Mesendoderm (in vitro differentiated cells): ENCODE data around the gene GAGE12F.
"Not testable (repeated sequence)": the region's sequence is repeated elsewhere in the genome, so short reads cannot be mapped to it uniquely, and the experiment has no call there.

Source experiments
- DNase-seq: peaks from one replicate; pipeline ENCODE4 v3.0.0; 2013
- H2AK5ac ChIP-seq: 2 replicates; pipeline ENCODE4 v1.6.1; 2013; ENCODE audit warnings: low read length, inconsistent platforms
- H2BK120ac ChIP-seq: 2 replicates; pipeline ENCODE4 v1.6.1; 2013; ENCODE audit warnings: low read depth, mild to moderate bottlenecking, low read length, moderate library complexity, mixed read lengths
- H2BK15ac ChIP-seq: replicated peaks from 2 replicates; pipeline ENCODE4 v1.6.1; 2013; ENCODE audit warnings: low read depth, mild to moderate bottlenecking, moderate library complexity
- H2BK5ac ChIP-seq: 2 replicates; pipeline ENCODE4 v1.6.1; 2013; ENCODE audit warnings: low read length, inconsistent platforms
- H3K18ac ChIP-seq: 2 replicates; pipeline ENCODE4 v1.6.1; 2013; ENCODE audit warnings: mild to moderate bottlenecking, low read length, mixed read lengths
- H3K23ac ChIP-seq: one replicate; pipeline ENCODE4 v1.6.1; 2013; ENCODE audit warnings: low read length
- H3K27ac ChIP-seq: 2 replicates; pipeline ENCODE4 v1.5.1; 2013; ENCODE audit warnings: low read depth, mild to moderate bottlenecking, inconsistent platforms, low read length, moderate library complexity
- H3K27me3 ChIP-seq: 2 replicates; pipeline ENCODE4 v1.6.1; 2013; ENCODE audit warnings: low read length, control low read depth, mild to moderate bottlenecking, inconsistent platforms; ENCODE audit not compliant: insufficient read depth, poor library complexity
- H3K36me3 ChIP-seq: 2 replicates; pipeline ENCODE4 v1.6.1; 2013; ENCODE audit warnings: low read length, inconsistent platforms; ENCODE audit not compliant: control insufficient read depth, insufficient read depth
- H3K4ac ChIP-seq: one replicate; pipeline ENCODE4 v1.6.1; 2013; ENCODE audit warnings: low read depth, mild to moderate bottlenecking, low read length, moderate library complexity
- H3K4me1 ChIP-seq: 2 replicates; pipeline ENCODE4 v1.6.1; 2013; ENCODE audit warnings: low read depth, low read length, inconsistent platforms; ENCODE audit not compliant: control insufficient read depth
- H3K4me2 ChIP-seq: 2 replicates; pipeline ENCODE4 v1.6.1; 2013; ENCODE audit warnings: low read length
- H3K4me3 ChIP-seq: 2 replicates; pipeline ENCODE4 v1.5.1; 2013; ENCODE audit warnings: mild to moderate bottlenecking, low read length
- H3K56ac ChIP-seq: one replicate; pipeline ENCODE4 v1.6.1; 2013; ENCODE audit warnings: low read length
- H3K79me1 ChIP-seq: 2 replicates; pipeline ENCODE4 v1.6.1; 2013; ENCODE audit warnings: low read length, inconsistent platforms
- H3K79me2 ChIP-seq: 2 replicates; pipeline ENCODE4 v1.6.1; 2013; ENCODE audit warnings: mild to moderate bottlenecking, low read length; ENCODE audit not compliant: control insufficient read depth, insufficient read depth
- H3K9ac ChIP-seq: 2 replicates; pipeline ENCODE4 v1.6.1; 2013; ENCODE audit warnings: low read length, inconsistent platforms
- H4K5ac ChIP-seq: one replicate; pipeline ENCODE4 v1.6.1; 2013; ENCODE audit warnings: low read length
- H4K8ac ChIP-seq: one replicate; pipeline ENCODE4 v1.6.1; 2013; ENCODE audit warnings: low read depth, mild to moderate bottlenecking, control low read depth, low read length, moderate library complexity
- WGBS: extraction: QIAGEN DNeasy Blood & Tissue Kit; methylation state at CpG from one replicate; pipeline ENCODE4 v1.1.7; 2013; ENCODE audit warnings: low lambda C conversion rate, missing lambda C conversion rate; ENCODE audit not compliant: insufficient coverage; ENCODE audit errors: extremely low coverage; 5-methylcytosine and 5-hydroxymethylcytosine counted together

GAGE12F gene

DNA sequence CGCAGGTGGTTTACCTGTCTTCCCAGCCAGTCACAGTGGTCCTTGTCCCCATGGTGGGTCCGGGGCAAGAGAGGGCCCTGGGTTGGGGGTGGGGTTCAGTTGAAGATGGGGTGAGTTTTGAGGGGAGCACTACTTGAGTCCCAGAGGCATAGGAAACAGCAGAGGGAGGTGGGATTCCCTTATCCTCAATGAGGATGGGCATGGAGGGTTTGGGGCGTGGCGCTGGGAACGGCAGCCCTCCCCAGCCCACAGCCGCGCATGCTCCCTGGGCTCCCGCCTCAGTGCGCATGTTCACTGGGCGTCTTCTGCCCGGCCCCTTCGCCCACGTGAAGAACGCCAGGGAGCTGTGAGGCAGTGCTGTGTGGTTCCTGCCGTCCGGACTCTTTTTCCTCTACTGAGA lies 9.5 kb downstream of the GAGE12F start, which contains the start of gene GAGE12G:
Gene GAGE12G, plus strand, starts transcription at position 301 of the 400 bp plus-strand sequence. CDS start 1,155 bp downstream, outside the sequence.
- H2BK120ac ChIP-seq, H4K8ac ChIP-seq, H3K27me3 ChIP-seq, H3K79me2 ChIP-seq, H2AK5ac ChIP-seq, H3K27ac ChIP-seq, H3K23ac ChIP-seq, H3K4me2 ChIP-seq, H3K9ac ChIP-seq, H3K18ac ChIP-seq, H3K4me1 ChIP-seq, H3K36me3 ChIP-seq, H3K4ac ChIP-seq, H3K4me3 ChIP-seq, H2BK15ac ChIP-seq, H4K5ac ChIP-seq, H2BK5ac ChIP-seq, H3K56ac ChIP-seq, H3K79me1 ChIP-seq, DNase-seq: not testable (repeated sequence)
- no CpG with 5 or more reads among the region's 16 CpGs for WGBS

- H3K9ac ChIP-seq, H3K4me3 ChIP-seq, H3K56ac ChIP-seq, H3K79me2 ChIP-seq, H3K18ac ChIP-seq, H3K4ac ChIP-seq, H3K4me2 ChIP-seq, DNase-seq, H2BK120ac ChIP-seq, H2BK15ac ChIP-seq, H3K23ac ChIP-seq, H3K27ac ChIP-seq, H2AK5ac ChIP-seq, H3K27me3 ChIP-seq, H4K5ac ChIP-seq, H4K8ac ChIP-seq, H3K4me1 ChIP-seq, H2BK5ac ChIP-seq, H3K79me1 ChIP-seq, H3K36me3 ChIP-seq: not testable (repeated sequence)
- WGBS: no CpG with 5 or more reads among the region's 16 CpGs
Measured at GRCh38 chrX:49579649-49580048, 19.0 kb downstream of the GAGE12F start, which contains the start of gene GAGE12H. Gene GAGE12H, plus strand, starts transcription at chrX:49579949. Its CDS starts 1,155 bp downstream, at chrX:49581104.

- H2BK5ac ChIP-seq, H3K18ac ChIP-seq, H3K79me1 ChIP-seq, H3K23ac ChIP-seq, H3K4ac ChIP-seq, H2AK5ac ChIP-seq, H3K27me3 ChIP-seq, H2BK15ac ChIP-seq, H3K56ac ChIP-seq, H4K8ac ChIP-seq, H2BK120ac ChIP-seq, H3K4me2 ChIP-seq, H3K4me3 ChIP-seq, H3K9ac ChIP-seq, H4K5ac ChIP-seq, H3K79me2 ChIP-seq, DNase-seq, H3K4me1 ChIP-seq, H3K36me3 ChIP-seq, H3K27ac ChIP-seq: not testable (repeated sequence)
- WGBS: no CpG with 5 or more reads among the region's 16 CpGs
Measured at GRCh38 chrX:49589196-49589595, 28.6 kb downstream of the GAGE12F start, which contains the start of gene GAGE2A. Gene GAGE2A, plus strand, starts transcription at chrX:49589496. Its CDS starts 1,155 bp downstream, at chrX:49590651.

- H3K79me1 ChIP-seq, H4K8ac ChIP-seq, H3K56ac ChIP-seq, H3K27me3 ChIP-seq, H3K27ac ChIP-seq, H2BK120ac ChIP-seq, H2BK15ac ChIP-seq, H3K4me3 ChIP-seq, H3K4me2 ChIP-seq, H3K18ac ChIP-seq, H3K79me2 ChIP-seq, H2BK5ac ChIP-seq, H3K9ac ChIP-seq, H3K4ac ChIP-seq, H3K4me1 ChIP-seq, H3K36me3 ChIP-seq, DNase-seq, H4K5ac ChIP-seq, H2AK5ac ChIP-seq, H3K23ac ChIP-seq: not testable (repeated sequence)
- no CpG with 5 or more reads among the region's 37 CpGs for WGBS
Measured at GRCh38 chrX:49589769-49590478, 29.3 kb downstream of the GAGE12F start.

GRCh38 chrX:49590488-49590887 lies 29.8 kb downstream of the GAGE12F start:
- WGBS: no CpG with 5 or more reads among the region's 17 CpGs
- H3K56ac ChIP-seq, H4K5ac ChIP-seq, H3K18ac ChIP-seq, H3K36me3 ChIP-seq, H3K23ac ChIP-seq, H3K4me2 ChIP-seq, H3K79me1 ChIP-seq, H2BK120ac ChIP-seq, H2BK5ac ChIP-seq, H3K79me2 ChIP-seq, H2BK15ac ChIP-seq, DNase-seq, H3K4me3 ChIP-seq, H3K27me3 ChIP-seq, H3K9ac ChIP-seq, H3K4ac ChIP-seq, H3K27ac ChIP-seq, H4K8ac ChIP-seq, H3K4me1 ChIP-seq, H2AK5ac ChIP-seq: not testable (repeated sequence)

GRCh38 chrX:49598720-49599119 lies 38.1 kb downstream of the GAGE12F start, which contains the start of gene GAGE1:
Gene GAGE1, plus strand, starts transcription at chrX:49599020. Its CDS starts 1,155 bp downstream, at chrX:49600175.
- H3K4me1 ChIP-seq, H3K56ac ChIP-seq, H2BK15ac ChIP-seq, H3K18ac ChIP-seq, H3K27me3 ChIP-seq, H3K79me2 ChIP-seq, H3K4me3 ChIP-seq, H3K27ac ChIP-seq, H3K79me1 ChIP-seq, H3K23ac ChIP-seq, H4K5ac ChIP-seq, H2AK5ac ChIP-seq, H3K4me2 ChIP-seq, H3K4ac ChIP-seq, H2BK120ac ChIP-seq, DNase-seq, H3K36me3 ChIP-seq, H3K9ac ChIP-seq, H4K8ac ChIP-seq, H2BK5ac ChIP-seq: not testable (repeated sequence)
- no CpG with 5 or more reads among the region's 16 CpGs for WGBS
